GM18870 (cell line): ENCODE results near the gene RUFY3.
"Not testable (repeated sequence)": the region's sequence is repeated elsewhere in the genome, so short reads cannot be mapped to it uniquely, and the experiment has no call there.

Experiments used
- ATAC-seq: cut with Tn5 transposase; IDR thresholded peaks from one replicate; pipeline ENCODE4 v1.9.1; 2021; ENCODE audit warnings: moderate library complexity; ENCODE audit not compliant: unreplicated experiment

RUFY3 gene

DNA sequence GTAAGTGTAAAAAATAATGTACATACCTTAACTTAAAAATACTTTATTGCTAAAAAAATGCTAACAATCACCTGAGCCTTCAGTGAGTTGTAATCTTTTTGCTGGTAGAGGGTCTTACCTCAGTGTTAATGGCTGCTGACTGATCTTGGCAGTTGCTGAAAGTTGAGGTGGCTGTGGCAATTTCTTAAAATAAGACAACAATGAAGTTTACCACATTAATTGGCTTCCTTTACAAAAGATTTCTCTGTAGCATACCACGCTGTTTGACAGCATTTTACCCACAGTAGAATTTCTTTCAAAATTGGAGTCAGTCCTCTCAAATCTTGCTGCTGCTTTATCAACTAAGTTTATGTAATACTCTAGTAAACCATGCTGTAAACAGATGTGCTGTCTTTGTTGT is 47.6 kb downstream of the RUFY3 start:
- ATAC-seq, result not testable (repeated sequence)

DNA sequence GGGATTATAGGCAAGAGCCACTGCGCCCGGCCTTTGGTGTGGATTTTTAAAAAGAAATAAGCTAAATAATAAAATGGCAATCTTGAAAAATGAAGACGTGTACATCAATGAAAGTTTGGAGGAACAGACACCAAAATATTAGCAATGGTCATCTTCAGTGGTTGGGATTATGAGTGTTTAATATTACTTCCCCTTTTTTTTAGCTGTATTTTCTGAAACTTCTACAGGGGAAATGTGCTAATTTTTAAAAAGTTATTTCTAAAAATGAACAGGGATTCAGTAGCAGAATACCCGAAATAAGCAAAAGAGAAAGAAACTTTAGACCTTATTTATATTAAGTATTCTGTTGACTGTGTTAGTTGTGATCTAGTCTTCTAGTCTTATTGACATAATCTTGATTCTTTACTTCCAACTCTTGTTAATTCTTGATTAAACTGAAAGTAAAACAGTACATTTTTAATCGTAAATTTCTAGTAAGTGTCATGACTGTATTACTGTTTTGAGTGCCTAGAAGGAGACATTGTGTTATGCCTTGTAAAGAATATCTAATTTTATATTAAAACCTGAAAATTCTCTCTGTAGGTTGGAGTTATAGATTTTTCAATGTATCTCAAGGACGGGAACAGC is 51.3 kb downstream of the RUFY3 start:
- no peak for ATAC-seq

DNA sequence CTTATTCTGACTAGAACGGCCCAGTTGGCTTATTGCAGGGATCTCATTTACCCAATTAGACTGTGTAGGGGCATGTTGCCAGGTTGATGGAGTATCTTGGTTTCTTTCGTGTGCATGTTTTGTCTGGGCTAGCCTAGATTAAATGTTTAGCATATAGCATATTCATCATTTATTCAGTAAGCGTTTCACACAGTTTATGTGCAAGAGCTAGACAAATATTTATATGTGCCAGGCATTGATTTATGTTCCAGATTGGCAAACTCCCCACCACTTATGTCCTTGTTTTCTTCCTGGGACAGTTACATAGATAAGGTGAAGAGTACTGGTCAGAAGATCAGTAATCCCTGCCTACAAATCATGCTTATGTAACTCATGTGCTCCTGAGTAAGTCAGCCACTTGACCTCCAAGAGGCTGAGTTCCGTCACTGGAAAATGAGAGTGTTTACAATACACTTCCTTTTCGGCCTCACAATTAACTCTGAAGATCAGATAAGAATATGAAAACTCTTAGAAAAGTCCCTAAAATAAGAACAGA is 57.2 kb downstream of the RUFY3 start:
- no peak for ATAC-seq

DNA sequence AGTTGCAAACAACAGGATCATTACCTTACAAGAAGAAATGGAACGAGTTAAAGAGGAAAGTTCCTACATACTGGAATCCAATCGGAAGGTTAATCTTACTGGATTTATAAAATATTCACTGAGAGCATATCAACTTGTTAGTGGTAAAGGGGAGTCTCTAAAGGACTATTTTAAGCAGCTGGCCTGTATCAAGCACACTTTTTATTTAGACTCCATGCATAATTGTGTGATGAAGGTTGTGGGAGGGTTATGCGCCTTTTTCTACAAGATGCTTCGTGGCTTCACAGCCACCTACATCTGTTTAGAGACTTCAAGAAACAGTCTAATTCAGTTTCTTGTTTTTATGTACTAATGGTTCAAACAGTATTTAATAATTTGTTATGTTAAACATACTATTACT is 61.3 kb downstream of the RUFY3 start:
- ATAC-seq, result no peak

DNA sequence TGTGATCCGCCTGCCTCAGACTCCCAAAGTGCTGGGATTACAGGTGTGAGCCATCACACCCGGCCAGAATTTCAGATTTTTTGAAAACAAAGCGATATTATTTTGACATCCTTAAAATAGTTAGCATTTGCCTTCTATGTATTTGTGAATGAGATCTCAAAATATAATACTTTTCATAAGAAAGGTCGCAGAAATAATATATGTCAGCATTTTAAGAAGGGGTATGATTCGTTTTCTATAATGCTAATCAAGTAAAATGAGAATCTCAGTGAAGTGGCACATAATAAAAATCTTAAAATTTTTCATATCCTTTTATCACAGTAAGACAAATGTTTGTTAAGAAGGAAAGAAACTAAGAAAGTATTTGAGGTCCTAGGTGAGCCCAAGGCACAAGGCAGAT is 65.7 kb downstream of the RUFY3 start:
- ATAC-seq, result no peak

DNA sequence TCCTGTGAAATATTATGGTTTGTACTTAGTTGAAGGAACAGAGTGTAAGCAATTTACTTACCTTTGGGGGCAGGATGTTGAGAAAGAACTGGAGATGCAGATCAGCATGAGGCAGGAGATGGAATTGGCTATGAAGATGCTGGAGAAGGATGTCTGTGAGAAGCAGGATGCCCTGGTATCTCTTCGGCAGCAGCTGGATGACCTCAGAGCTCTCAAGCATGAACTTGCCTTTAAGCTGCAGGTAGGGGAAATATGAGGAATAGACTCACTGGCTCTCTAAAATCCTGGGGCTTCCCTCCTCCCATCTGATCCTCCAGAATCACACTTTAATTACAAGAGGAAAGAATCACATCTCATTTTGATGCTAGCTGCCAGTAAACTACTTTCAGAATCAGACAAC is 67.0 kb downstream of the RUFY3 start:
- ATAC-seq, result no peak

DNA sequence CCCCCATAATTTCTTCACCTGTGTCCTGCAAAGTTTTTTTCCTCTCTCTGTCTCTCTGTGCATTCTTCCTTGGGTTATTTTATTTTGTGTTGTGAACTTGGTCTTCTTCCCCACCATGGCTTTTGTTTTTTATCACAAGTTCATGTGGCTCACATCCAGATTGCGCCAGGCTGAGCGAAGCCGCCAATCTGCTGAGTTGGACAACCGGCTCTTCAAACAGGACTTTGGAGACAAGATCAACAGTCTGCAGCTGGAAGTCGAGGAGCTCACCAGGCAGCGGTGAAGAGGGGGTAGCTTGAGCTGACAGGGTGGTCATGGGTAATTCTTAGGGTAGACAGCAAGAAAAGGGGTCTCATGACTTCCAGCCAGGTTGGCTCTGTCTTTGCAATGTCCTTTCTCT is 71.9 kb downstream of the RUFY3 start:
- no peak for ATAC-seq

DNA sequence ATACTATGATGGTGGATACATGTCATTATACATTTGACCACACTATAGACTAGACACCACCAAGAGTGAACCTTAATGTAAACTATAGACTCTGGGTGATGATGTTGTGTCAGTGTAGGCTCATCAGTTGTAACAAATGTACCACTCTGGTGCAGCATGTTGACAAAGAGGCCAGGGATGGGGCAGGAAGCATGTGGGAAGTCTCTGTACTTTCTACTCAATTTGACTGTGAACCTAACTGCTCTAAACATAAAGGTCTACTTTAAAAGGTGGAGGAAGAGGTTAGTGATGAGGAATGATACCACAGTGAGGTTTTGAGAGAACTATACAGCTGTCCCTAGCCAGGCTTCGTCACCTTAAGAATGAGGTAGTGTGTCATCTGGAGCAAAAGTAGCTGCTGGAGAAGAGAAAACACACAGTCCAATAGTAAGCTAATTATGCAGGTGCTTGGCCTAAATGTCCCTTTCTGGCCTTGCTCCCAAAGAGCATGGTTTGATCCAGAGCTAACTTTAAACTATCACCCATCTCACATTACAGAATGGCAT is 79.6 kb downstream of the RUFY3 start:
- peak; percentile 91 for ATAC-seq

DNA sequence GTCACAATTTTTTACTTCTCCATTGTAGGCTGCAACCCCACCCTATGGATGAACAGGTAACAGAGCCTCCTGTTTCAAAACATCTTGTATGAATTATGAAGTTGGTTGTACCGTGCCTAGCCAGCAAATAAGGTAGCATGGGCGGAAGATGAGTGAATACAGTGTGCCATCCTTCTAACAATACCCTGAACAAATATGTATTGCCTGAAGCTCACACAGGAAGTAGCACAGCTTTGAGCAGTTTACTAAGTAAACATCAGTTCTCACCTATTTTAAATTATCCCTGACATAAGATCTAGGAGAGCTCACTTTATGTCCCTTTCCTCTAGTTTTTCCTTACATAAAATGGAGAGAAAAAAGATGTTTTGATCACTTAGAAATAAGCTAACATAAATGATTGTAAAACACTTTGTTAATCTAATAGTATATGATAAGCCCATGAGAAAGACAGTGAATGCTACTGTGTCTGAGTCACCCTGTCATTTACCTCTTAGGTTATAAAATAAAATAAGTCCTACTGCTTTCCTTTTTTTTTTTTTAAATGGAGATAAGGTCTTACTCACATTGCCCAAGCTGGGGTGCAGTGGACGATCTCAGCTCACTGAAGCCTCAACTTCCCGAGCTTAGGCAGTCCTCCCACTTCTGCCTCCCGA is 81.3 kb downstream of the RUFY3 start:
- no peak for ATAC-seq

DNA sequence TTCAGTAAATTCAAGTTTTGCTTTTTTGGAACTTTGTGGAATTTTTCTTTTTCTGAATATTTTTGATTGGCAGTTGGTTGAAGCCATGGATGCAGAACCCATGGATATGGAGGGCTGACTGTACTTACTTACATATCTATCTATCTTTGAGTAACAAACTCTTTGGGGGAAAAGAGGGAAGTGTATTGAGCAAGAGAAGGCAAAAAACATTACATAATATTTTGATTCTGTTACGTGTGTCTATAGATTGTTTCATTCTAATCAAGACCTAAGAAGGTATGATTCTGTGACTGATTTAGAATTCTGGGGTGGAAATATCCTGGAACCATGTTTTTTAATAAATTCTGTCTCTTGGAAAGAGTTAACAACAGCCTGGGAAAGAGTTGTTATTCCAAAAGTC is 86.4 kb downstream of the RUFY3 start:
- no peak for ATAC-seq

DNA sequence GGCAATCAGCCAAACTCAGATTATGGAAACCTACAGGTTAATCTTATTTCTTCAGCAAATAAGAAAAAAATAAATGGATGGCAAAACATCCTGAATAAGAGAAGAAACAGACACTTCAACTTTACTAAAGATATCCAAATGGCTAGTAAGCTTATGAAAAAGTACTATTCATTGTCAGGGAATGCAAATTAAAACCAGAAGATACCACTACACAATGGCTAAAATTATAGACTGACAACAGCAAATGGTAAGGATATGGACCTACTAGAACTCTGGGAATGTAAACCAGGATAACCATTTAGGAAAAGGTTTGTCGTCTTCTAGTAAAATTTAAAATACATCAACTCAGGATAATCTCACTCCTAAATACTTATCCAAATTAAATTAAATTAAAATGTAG is 93.6 kb downstream of the RUFY3 start:
- no peak for ATAC-seq

DNA sequence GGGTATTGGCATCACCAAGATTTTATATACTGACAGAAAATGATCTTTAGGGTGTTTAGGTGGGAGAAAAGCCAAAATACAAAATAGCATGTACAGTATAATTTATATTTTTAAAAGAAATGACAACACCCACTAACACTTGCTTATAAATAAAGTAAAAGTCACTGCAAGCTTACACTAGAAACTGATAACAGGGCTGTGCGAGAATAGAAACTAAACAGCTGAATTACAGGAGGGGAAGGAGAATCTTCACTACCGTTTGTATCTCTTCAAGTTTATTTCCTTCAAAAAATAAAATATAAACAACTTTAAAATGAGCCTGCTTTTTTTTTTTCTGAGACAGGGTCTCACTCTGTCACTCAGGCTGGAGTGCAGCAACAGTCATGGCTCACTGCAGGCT is 95.1 kb downstream of the RUFY3 start:
- no peak for ATAC-seq

DNA sequence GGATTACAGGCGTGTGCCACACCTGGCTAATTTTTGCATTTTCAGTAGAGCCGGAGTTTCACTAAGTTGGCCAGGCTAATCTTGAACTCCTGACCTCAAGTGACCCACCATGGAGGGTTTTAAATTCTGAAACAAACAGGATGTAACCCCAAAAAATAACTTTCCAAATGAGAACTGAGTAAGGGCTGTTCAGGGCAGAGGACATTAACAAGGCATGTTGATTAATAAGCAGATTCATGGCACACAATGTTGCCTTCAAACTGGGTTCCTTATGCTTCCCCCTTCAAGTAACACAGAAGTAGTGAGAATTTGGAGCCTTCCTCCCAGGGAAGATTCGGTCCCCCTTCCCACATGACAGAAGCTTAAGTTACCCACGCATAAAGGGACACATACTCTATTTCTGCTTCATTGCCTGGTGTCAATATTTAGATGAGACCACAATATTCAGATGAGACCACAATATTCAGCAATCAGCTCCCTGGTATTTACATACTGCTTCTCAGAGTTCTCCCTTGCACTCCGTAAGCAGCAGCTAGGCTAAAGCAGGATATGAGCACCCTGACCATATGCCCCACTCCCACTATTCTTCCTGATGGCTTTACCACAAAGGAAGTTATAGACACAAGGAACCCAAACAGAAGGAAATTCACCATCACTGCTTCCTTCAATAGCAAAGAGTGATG is 96.5 kb downstream of the RUFY3 start:
- no peak for ATAC-seq

DNA sequence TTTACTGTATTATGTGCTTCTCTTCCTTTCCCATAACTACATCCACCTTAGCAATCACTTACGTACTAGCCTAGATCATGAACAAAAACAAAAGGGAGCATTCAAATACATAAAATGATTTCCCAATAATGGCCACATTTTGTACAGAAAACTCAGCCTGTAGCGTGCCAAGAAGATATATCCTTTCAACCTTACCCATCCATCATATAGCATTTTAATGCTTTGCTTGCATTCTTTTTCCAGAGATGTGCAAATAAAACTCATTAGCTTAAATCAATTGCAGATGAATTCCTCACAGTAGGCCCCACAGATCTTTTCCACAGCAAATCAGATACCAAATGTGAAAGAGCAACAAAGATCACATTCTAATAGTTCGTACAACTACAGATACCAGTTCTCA is 97.2 kb downstream of the RUFY3 start:
- ATAC-seq, result no peak

DNA sequence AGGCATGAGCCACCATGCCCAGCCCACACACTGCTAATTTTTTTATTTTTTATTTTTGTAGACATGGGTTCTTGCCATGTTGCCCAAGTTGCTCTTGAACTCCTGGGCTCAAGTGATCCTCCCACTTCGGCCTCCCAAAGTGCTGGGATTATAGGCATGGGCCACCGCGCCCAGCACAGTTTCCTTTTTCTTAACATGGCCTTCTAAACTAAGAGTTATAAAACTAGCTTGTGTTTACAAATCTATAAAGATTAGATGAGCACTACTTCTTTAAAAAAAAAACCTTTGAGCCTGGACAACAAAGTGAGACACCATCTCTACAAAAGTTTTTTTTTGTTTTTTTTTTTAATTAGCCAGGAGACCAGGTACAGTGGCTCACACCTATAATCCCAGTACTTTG is 107.3 kb downstream of the RUFY3 start:
- no peak for ATAC-seq

DNA sequence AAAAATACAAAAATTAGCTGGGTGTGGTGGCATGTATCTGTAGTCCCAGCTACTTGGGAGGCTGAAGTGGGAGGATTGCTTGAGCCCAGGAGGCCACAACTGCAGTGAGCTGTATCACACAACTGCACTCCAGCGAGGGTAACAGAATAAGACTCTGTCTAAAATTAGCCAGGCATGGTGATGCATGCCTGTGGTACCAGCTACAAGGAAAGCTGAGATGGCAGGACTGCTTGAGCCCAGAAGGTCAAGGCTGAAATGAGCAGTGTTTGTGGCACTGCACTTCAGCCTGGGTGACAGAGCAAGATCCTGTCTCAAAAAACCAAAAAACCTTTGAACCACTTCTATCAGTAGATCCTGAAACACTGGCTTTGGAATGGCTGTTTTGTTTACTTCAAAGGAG is 107.7 kb downstream of the RUFY3 start:
- no peak for ATAC-seq

DNA sequence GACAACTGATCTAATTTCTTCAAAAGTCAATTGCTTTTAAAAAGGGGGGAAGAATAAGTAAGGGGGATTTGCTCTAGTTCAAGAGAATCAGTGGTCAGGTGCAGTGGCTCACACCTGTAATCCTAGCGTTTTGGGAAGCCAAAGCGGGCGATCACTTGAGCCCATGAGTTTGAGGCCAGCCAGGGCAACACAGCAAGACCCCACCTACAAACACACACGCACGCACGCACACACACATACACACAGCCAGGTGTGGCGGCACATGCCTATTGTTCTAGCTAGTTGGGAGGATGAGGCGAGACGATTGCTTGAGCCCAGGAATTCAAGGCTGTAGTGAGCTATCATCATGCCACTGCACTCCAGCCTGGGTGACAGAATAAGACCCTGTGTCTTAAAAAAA is 108.3 kb downstream of the RUFY3 start:
- no peak for ATAC-seq

DNA sequence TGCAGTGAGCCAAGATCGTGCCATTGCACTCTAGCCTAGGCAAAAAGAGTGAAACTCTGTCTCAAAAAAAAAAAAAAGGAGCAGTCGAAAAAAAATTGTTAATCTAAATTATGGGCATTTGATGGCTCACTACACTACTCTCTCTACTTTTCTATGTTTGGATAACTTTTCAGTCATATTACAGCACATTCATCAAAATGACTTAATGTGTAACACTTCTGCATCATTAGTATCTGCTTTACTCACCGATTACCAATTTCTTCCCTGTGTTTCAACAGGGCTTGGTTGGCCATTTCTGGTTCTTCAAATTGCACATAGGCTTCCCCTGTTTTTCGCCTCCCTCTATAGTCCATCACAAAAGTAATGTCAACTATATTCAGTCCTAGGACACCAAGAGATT is 109.5 kb downstream of the RUFY3 start:
- ATAC-seq, result no peak

DNA sequence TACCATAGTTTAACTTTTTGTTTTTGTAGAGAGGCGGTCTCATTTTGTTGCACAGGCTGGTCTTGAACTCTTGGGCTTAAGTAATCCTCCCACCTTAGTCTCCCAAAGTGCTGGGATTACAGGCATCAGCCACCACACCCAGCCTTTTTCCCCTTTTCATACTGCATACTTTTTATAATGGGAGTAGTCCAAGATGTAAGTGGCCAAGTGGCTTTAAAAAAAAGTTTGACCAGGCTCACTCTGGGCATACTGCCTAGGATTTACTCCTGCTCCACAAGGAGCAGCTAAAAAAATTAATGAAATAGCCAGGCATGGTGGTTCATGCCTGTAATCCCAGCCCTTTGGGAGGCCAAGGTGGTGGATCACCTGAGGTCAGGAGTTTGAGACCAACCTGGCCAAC is 111.9 kb downstream of the RUFY3 start:
- ATAC-seq, result no peak

DNA sequence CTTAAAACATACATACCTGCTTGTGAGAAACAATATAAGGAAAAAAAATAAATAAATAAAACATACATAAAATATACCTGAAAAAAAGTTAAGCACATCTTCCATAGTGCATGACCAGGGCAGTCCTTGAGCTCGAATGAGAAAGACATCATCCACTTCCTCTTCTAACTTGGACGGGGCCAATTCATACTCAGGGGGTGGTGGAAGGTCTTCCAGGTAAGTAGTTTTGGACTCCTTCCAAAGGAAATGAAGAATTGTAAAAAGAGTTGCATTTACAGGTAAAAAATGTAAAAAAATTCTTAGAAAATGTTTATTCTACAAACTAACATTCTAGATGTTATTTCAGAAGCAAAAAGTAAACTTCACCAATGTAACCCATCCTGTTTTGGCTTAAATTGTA is 114.3 kb downstream of the RUFY3 start:
- no peak for ATAC-seq

DNA sequence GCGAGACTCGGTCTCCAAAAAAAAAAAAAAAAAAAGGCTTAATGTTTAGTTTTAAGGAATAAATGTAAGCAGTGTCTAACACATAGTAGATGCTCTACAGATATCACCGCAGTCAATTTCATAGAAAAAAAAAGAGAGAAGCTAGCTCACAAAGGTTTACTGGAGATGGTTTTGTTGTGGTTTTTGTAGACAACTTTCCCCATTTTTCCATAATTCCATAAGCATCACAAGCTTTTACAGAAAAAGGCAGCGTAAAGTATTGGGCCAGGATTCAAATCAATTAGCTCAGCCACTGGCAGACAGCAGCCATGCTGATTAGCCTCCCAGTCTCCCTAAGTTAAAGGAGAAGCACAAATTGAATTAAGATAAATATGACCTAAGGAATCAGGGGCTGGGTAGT is 116.4 kb downstream of the RUFY3 start:
- no peak for ATAC-seq
